Activated gamma-delta T cell treated with anti-CD3 and anti-CD28 coated beads, Interleukin-2, amount 50 U/mL, for 16 hours (primary cell): ENCODE data around the gene PHLDA3.

Experiments used
- DNase-seq: peaks from one replicate; pipeline ENCODE4 v3.0.0-alpha.2; 2020; ENCODE audit warnings: low read depth

Gene PHLDA3

GRCh38 chr1:201468844-201469644 lies at the start of gene PHLDA3:
Gene PHLDA3 (minus strand): TSS chr1:201469188. CDS start chr1:201468786, 402 bp downstream.
- no peak for DNase-seq

- no peak for DNase-seq
Observed at GRCh38 chr1:201518071-201518470, 49.1 kb upstream of the PHLDA3 start.

GRCh38 chr1:201517631-201518030 lies 48.6 kb upstream of the PHLDA3 start:
- no peak for DNase-seq

GRCh38 chr1:201516511-201517127 lies 47.6 kb upstream of the PHLDA3 start:
- no peak for DNase-seq

GRCh38 chr1:201515895-201516294 lies 46.9 kb upstream of the PHLDA3 start:
- DNase-seq = no peak

- no peak for DNase-seq
Observed at GRCh38 chr1:201515062-201515750, 46.2 kb upstream of the PHLDA3 start.

- no peak for DNase-seq
Observed at GRCh38 chr1:201514466-201514865, 45.5 kb upstream of the PHLDA3 start.

GRCh38 chr1:201513498-201514243 lies 44.7 kb upstream of the PHLDA3 start:
- no peak for DNase-seq

- no peak for DNase-seq
Observed at GRCh38 chr1:201511941-201512539, 43.1 kb upstream of the PHLDA3 start.

GRCh38 chr1:201511396-201511940 lies 42.5 kb upstream of the PHLDA3 start:
- no peak for DNase-seq

GRCh38 chr1:201510734-201511133 lies 41.7 kb upstream of the PHLDA3 start:
- no peak for DNase-seq

- DNase-seq = no peak
Observed at GRCh38 chr1:201509601-201510374, 40.8 kb upstream of the PHLDA3 start.

- no peak for DNase-seq
Observed at GRCh38 chr1:201508809-201509208, 39.8 kb upstream of the PHLDA3 start.

GRCh38 chr1:201507360-201507675 lies 38.3 kb upstream of the PHLDA3 start:
- no peak for DNase-seq

GRCh38 chr1:201506557-201507359 lies 37.8 kb upstream of the PHLDA3 start, which contains the start of gene CSRP1:
Gene CSRP1 (minus strand): TSS chr1:201507123. CDS start chr1:201496303, 10,820 bp downstream.
- peak; percentile 65 for DNase-seq

- no peak for DNase-seq
Observed at GRCh38 chr1:201506092-201506491, 37.1 kb upstream of the PHLDA3 start.

- no peak for DNase-seq
Observed at GRCh38 chr1:201505503-201505890, 36.5 kb upstream of the PHLDA3 start.

- no peak for DNase-seq
Observed at GRCh38 chr1:201504799-201505502, 36.0 kb upstream of the PHLDA3 start.

GRCh38 chr1:201504179-201504631 lies 35.2 kb upstream of the PHLDA3 start:
- no peak for DNase-seq
